ENCODE results near the gene HPS5.
"Not testable (repeated sequence)": the region's sequence is repeated elsewhere in the genome, so short reads cannot be mapped to it uniquely, and the experiment has no call there.

The HPS5 gene

DNA sequence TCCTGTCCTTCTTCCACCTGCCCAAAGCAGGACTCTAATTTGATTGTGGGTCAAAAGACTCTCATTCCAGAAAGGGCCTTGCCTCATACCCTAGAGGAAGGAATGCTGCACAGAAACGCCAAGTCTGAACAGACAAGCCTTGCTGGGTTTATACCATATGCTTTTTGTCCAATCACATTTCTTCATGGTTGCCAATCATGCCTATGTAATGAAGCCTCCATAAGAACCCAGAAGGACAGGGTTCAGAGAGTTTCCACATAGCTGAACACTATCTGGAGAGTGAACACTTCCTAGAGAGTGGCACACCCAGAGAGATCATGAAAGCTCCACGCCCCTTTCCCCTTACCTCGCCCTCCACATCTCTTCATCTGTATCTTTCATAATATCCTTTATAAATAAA, 68.7 kb downstream of the HPS5 start:
- H3K36me3 Mint-ChIP-seq (ENCODE audit: low read depth) = no peaks in the 10 kb centered on the region
- H3K27me3 Mint-ChIP-seq (ENCODE audit: low read depth) = peaks cover 10% of the 10 kb centered on the region
- H3K27ac Mint-ChIP-seq = no peak overlapping the region
- no peaks in the 10 kb centered on the region for H3K4me1 Mint-ChIP-seq
- TF ChIP-seq, protein P1, sequence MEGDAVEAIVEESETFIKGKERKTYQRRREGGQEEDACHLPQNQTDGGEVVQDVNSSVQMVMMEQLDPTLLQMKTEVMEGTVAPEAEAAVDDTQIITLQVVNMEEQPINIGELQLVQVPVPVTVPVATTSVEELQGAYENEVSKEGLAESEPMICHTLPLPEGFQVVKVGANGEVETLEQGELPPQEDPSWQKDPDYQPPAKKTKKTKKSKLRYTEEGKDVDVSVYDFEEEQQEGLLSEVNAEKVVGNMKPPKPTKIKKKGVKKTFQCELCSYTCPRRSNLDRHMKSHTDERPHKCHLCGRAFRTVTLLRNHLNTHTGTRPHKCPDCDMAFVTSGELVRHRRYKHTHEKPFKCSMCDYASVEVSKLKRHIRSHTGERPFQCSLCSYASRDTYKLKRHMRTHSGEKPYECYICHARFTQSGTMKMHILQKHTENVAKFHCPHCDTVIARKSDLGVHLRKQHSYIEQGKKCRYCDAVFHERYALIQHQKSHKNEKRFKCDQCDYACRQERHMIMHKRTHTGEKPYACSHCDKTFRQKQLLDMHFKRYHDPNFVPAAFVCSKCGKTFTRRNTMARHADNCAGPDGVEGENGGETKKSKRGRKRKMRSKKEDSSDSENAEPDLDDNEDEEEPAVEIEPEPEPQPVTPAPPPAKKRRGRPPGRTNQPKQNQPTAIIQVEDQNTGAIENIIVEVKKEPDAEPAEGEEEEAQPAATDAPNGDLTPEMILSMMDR (IDR thresholded peaks at IDR 0.05; ENCODE audit: unreplicated experiment in 3 of 3) = no peak
- H3K9me3 Mint-ChIP-seq = no peaks in the 10 kb centered on the region
- no peak overlapping the region for H3K4me3 Mint-ChIP-seq

DNA sequence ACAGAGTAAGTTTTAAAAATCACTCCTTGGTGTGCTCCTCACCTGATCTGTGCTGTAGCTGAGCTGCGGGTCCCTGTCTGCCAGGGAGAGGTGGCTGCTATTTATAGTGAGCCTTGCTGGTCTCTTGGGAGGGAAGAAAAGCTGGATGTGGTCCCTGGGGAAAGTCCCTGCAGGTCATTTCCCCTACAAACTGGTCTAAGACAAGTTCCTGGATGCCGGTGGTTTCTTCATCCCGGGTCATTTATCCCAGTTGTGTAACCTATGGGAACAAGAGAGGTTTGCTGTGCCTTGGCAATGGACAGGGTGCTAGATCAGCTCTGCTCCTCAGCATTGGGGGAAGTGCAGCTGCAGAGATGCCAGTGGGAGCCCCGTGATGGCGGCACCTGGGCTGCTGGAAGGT, 73.4 kb downstream of the HPS5 start, which contains the start of gene SAA2:
TSS of gene SAA2 (minus strand) at position 108 of the 400 bp plus-strand sequence. CDS start 657 bp downstream, outside the sequence.
- Mint-ChIP-seq H3K27ac (no peak within 1 kb of the TSS), H3K9me3 (no peaks in the 10 kb centered on the region), H3K4me3 (no peak within 1 kb of the TSS), H3K4me1 (no peaks in the 10 kb centered on the region), H3K27me3 (ENCODE audit: low read depth) (peaks cover 4% of the 10 kb centered on the region), H3K36me3 (ENCODE audit: low read depth) (no peaks in the 10 kb centered on the region)
- TF ChIP-seq, protein P1 (IDR thresholded peaks at IDR 0.05; ENCODE audit: unreplicated experiment in 3 of 3) = no peak

DNA sequence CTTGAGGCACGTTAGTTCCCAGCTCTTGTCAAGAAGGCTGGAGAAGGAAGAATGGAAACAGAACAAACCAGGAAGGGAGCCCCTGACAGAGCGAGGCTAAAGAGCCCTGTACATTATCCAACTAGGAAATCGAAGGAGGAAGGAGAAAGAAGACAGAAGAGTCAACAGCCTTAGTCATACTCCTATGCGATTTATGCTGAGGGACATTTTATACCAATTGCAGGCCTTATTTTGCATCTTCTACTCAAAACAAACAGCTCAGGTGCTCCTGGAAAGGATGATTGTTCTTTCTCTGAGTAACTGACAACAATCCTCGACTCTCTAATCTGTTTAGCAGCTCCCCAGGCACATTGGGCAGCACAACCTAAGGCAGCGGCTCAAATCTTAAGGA, 74.8 kb downstream of the HPS5 start:
- H3K9me3 Mint-ChIP-seq; H3K4me3 Mint-ChIP-seq; H3K27me3 Mint-ChIP-seq (ENCODE audit: low read depth); H3K36me3 Mint-ChIP-seq (ENCODE audit: low read depth); H3K4me1 Mint-ChIP-seq; H3K27ac Mint-ChIP-seq: not testable (repeated sequence)

DNA sequence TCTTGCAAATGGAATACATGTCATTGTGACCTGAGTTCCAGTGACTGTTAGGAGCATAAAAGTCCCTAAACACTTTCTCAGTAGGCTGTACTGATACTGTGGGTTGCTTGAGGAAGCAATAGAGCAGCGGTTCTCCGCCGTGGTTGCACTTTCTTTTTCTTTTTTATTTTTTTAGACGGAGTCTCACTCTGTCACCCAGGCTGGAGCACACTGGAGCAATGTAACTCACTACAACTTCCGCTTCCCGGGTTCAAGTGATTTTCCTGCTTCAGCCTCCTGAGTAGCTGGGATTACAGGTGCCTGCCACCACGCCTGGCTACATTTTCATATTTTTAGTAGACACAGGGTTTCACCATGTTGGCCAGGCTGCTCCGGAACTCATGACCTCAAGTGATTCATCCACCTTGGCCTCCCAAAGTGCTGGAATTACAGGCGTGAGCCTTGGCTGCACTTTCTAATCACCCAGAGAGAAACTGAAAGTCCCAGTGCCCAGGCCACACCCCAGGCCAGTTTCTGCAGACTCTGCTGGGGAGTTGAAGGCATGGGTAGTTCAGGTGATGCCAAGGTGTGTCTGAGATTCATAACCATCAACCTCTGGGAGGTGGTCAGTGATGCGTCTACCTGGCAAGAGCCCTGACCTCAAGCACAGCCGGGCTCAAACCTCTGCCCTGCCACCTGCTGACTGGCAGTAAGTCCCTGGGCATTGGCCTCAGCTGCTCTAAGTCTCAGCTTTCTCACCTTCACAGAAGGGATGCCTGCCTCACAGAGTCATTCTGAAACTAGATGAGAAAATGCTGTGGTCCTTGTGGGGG, 75.4 kb downstream of the HPS5 start:
- H3K27me3 Mint-ChIP-seq (ENCODE audit: low read depth); H3K4me3 Mint-ChIP-seq: not testable (repeated sequence)

DNA sequence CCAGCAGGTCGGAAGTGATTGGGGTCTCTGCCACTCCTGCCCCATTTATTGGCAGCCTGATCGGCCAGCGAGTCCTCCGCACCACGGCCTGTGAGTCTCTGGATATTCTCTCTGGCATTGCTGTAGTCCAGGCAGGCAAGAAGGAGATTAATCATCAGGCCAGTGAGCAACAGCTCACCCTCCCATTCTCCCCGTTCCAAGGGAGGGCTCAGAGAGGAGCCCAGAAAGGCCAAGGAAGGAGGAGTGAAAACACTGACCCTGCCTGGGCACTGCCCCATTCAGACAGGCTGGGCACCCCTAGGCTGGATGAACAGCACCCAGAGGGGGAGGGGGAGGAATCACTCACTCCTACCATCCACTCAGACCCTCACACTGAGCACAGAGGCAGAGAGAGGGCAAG, 76.5 kb downstream of the HPS5 start:
- no peaks in the 10 kb centered on the region for H3K4me1 Mint-ChIP-seq
- H3K27me3 Mint-ChIP-seq (ENCODE audit: low read depth) = no peaks in the 10 kb centered on the region
- TF ChIP-seq, protein P1 (IDR thresholded peaks at IDR 0.05; ENCODE audit: unreplicated experiment in 3 of 3) = no peak
- H3K9me3 Mint-ChIP-seq = no peaks in the 10 kb centered on the region
- no peaks in the 10 kb centered on the region for H3K36me3 Mint-ChIP-seq (ENCODE audit: low read depth)
- H3K27ac Mint-ChIP-seq = no peak overlapping the region
- H3K4me3 Mint-ChIP-seq = no peak overlapping the region

More for the DNA sequence above, 75.4 kb downstream of the HPS5 start:
- not testable (repeated sequence) for H3K36me3 Mint-ChIP-seq (ENCODE audit: low read depth); H3K4me1 Mint-ChIP-seq; H3K9me3 Mint-ChIP-seq; H3K27ac Mint-ChIP-seq

DNA sequence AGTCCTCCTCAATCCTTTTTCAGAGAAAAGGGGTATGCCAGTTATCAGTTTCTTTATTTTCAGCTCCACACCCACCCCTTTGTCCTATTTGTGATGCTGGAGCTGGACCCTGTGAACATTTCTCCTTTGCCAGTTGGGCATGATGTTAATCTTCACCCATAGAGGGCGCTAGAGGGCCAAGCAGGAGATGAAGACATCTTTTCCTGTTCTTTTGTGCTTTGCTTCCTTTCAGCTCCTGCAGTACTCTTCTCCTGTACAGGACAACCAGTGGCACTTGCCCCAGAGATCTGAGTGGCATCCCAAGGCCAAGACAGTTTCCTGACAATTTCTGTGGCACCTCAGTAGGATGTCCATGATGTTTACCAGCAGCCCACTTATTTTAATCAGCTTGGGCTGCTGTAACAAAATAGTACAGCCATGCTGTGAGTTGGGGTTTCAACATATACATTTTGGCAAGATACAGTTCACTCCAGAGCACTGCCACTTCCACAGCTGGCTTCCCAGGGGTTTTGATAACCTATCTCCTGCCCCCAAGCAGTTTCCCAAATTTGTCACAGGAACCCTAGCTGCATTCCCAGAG, 78.1 kb downstream of the HPS5 start:
- Mint-ChIP-seq H3K27ac (no peak overlapping the region), H3K36me3 (ENCODE audit: low read depth) (no peaks in the 10 kb centered on the region), H3K9me3 (no peaks in the 10 kb centered on the region), H3K4me1 (no peaks in the 10 kb centered on the region), H3K27me3 (ENCODE audit: low read depth) (no peaks in the 10 kb centered on the region), H3K4me3 (no peak overlapping the region)
- TF ChIP-seq, protein P1 (IDR thresholded peaks at IDR 0.05; ENCODE audit: unreplicated experiment in 3 of 3) = peak in 2 of 3 experiments; percentile 25 to 45

DNA sequence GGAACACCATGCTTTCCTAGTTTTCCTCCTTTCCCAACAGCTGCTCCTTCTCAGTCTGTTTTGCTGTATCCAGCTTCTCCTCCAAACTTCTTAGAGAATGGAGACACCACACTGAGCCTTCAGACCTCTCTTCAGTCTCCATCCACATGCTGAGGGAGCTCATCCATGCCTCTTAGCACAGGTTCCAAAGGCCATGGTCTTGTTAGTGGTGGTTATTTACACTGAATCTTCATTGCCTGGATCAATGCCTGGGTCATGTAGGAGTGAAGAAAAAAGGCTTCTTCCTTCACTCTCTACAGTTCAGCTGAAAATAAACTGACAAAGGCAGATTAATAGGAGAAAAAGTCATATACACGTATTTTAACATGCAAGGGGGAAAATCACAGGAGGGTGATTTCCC, 82.3 kb downstream of the HPS5 start:
- Mint-ChIP-seq H3K4me3 (no peak overlapping the region), H3K36me3 (ENCODE audit: low read depth) (no peaks in the 10 kb centered on the region), H3K9me3 (no peaks in the 10 kb centered on the region), H3K4me1 (no peaks in the 10 kb centered on the region), H3K27me3 (ENCODE audit: low read depth) (peaks cover 10% of the 10 kb centered on the region), H3K27ac (no peak overlapping the region)
- TF ChIP-seq, protein P1 (IDR thresholded peaks at IDR 0.05; ENCODE audit: unreplicated experiment in 3 of 3) = no peak
